ENCODE measurements around the gene ZFYVE28.
A peak's percentile ranks its signal among the peaks of the same experiment; 100 is the strongest.
"Not testable (repeated sequence)": the region's sequence is repeated elsewhere in the genome, so short reads cannot be mapped to it uniquely, and the experiment has no call there.

ZFYVE28 gene

GRCh38 chr4:2432004-2432403 lies 13.6 kb upstream of the ZFYVE28 start:
- Mint-ChIP-seq H3K4me1 (peaks cover 19% of the 10 kb centered on the region), H3K27ac (no peak overlapping the region), H3K36me3 (ENCODE audit: low read depth) (no peaks in the 10 kb centered on the region), H3K4me3 (no peak overlapping the region), H3K9me3 (peaks cover 3% of the 10 kb centered on the region), H3K27me3 (ENCODE audit: low read depth, poor library complexity) (peaks cover 10% of the 10 kb centered on the region)
- DNase-seq = no peak
- TF ChIP-seq CTCF (IDR thresholded peaks at IDR 0.05) = no peak

- not testable (repeated sequence) for H3K36me3 Mint-ChIP-seq (ENCODE audit: low read depth); H3K9me3 Mint-ChIP-seq; H3K27ac Mint-ChIP-seq; DNase-seq; H3K4me3 Mint-ChIP-seq
- peaks cover 10% of the 10 kb centered on the region for H3K27me3 Mint-ChIP-seq (ENCODE audit: low read depth, poor library complexity)
- H3K4me1 Mint-ChIP-seq = peaks cover 19% of the 10 kb centered on the region
Observed at GRCh38 chr4:2429945-2430757, 11.7 kb upstream of the ZFYVE28 start.

GRCh38 chr4:2428496-2429213 lies 10.2 kb upstream of the ZFYVE28 start:
- H3K36me3 Mint-ChIP-seq (ENCODE audit: low read depth) = no peaks in the 10 kb centered on the region
- no peak for DNase-seq
- peak overlapping the region; percentile 62 for H3K27ac Mint-ChIP-seq
- H3K27me3 Mint-ChIP-seq (ENCODE audit: low read depth, poor library complexity) = peaks cover 6% of the 10 kb centered on the region
- H3K9me3 Mint-ChIP-seq = peaks cover 3% of the 10 kb centered on the region
- no peak overlapping the region for H3K4me3 Mint-ChIP-seq
- H3K4me1 Mint-ChIP-seq = peaks cover 13% of the 10 kb centered on the region
- no peak for TF ChIP-seq CTCF (IDR thresholded peaks at IDR 0.05)

- Mint-ChIP-seq H3K27me3 (ENCODE audit: low read depth, poor library complexity) (peaks cover 13% of the 10 kb centered on the region), H3K9me3 (peaks cover 3% of the 10 kb centered on the region), H3K27ac (no peak overlapping the region), H3K36me3 (ENCODE audit: low read depth) (no peaks in the 10 kb centered on the region), H3K4me1 (peaks cover 12% of the 10 kb centered on the region), H3K4me3 (no peak overlapping the region)
- no peak for TF ChIP-seq CTCF (IDR thresholded peaks at IDR 0.05)
- no peak for DNase-seq
Observed at GRCh38 chr4:2427383-2428334, 9.2 kb upstream of the ZFYVE28 start.

- H3K27ac Mint-ChIP-seq = no peak overlapping the region
- H3K36me3 Mint-ChIP-seq (ENCODE audit: low read depth) = no peaks in the 10 kb centered on the region
- peaks cover 22% of the 10 kb centered on the region for H3K27me3 Mint-ChIP-seq (ENCODE audit: low read depth, poor library complexity)
- H3K4me1 Mint-ChIP-seq = peaks cover 20% of the 10 kb centered on the region
- H3K9me3 Mint-ChIP-seq = peaks cover under 1% of the 10 kb centered on the region
- no peak overlapping the region for H3K4me3 Mint-ChIP-seq
- no peak for DNase-seq
- TF ChIP-seq CTCF (IDR thresholded peaks at IDR 0.05) = no peak
Observed at GRCh38 chr4:2426711-2427275, 8.3 kb upstream of the ZFYVE28 start.
